Measurements from ENCODE around the gene AJUBA. TPM values are rescaled to one million over a fixed set of nuclear protein-coding genes. Genes with fewer than 3 reads are reported as not detected.

The AJUBA gene
- total and polyA plus RNA-seq, 10 donors: 0.63 to 11.0 (median 2.7) TPM

DNA sequence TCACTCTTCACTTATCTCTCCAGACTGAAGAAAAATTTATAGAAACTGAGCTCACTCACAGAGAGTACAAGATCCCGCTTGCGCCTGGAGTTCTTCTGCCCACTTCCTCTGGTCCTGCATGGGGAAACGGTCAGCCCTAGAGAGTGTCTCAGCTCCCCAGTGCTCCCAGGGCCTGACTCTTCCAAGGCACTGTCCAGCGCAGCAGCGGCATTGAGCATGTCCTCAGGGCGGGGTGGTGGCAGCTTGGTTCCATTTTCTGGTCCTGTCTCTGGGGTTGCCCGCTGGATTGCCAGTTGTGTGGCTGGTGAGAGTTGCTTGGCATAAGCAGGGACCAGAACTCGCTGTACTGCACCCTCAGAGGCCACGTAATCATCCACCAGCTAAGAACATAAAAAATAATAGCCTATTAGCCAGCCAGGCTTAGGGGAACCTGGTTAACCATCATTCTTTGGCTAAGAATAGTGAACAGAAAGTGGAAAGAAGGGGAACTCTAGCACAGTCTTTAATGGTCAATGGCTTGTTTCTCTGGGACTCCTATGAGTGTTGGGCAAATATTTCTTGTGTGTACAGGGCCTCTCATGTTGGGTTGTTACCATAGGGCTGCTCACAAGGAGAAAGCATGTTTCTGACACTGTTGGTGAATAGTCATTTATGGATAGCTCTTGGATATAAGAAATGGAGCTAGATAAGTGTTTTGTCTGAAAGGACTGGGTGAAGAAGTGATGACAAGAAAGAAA lies 13.7 kb upstream of the AJUBA start:
- no peaks in the 10 kb centered on the region for H3K9me3 ChIP-seq
- DNase-seq: no peak
- peaks cover 0 to 47% (median 0%) of the 10 kb centered on the region in 6 donors for H3K36me3 ChIP-seq
- TF ChIP-seq POLR2A (IDR thresholded peaks at IDR 0.05): no peak
- no peak for TF ChIP-seq POLR2AphosphoS5 (IDR thresholded peaks at IDR 0.05)
- TF ChIP-seq, protein P1, sequence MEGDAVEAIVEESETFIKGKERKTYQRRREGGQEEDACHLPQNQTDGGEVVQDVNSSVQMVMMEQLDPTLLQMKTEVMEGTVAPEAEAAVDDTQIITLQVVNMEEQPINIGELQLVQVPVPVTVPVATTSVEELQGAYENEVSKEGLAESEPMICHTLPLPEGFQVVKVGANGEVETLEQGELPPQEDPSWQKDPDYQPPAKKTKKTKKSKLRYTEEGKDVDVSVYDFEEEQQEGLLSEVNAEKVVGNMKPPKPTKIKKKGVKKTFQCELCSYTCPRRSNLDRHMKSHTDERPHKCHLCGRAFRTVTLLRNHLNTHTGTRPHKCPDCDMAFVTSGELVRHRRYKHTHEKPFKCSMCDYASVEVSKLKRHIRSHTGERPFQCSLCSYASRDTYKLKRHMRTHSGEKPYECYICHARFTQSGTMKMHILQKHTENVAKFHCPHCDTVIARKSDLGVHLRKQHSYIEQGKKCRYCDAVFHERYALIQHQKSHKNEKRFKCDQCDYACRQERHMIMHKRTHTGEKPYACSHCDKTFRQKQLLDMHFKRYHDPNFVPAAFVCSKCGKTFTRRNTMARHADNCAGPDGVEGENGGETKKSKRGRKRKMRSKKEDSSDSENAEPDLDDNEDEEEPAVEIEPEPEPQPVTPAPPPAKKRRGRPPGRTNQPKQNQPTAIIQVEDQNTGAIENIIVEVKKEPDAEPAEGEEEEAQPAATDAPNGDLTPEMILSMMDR (IDR thresholded peaks at IDR 0.05 in 8 of 11, conservative IDR thresholded peaks at IDR 0.05 in 3 of 11): no peak
- intact Hi-C loops (cut with DNase I; ENCODE audit: low total_unique reads): loop anchor here (5.0 kb wide), 1 partner anchor 46 kb away; the partner anchor contains the start of gene PSMB11
- no peak overlapping the region for H3K27ac ChIP-seq
- peaks cover 0 to 7% (median 2%) of the 10 kb centered on the region in 6 donors for H3K4me1 ChIP-seq
- no peaks in the 10 kb centered on the region for H3K27me3 ChIP-seq (replicated peaks in 1 of 7)
- WGBS, 5 donors: 83 to 99% (median 93%) methylated on average over 5 to 9 of the region's 9 CpGs
- H3K4me3 ChIP-seq: no peak overlapping the region

DNA sequence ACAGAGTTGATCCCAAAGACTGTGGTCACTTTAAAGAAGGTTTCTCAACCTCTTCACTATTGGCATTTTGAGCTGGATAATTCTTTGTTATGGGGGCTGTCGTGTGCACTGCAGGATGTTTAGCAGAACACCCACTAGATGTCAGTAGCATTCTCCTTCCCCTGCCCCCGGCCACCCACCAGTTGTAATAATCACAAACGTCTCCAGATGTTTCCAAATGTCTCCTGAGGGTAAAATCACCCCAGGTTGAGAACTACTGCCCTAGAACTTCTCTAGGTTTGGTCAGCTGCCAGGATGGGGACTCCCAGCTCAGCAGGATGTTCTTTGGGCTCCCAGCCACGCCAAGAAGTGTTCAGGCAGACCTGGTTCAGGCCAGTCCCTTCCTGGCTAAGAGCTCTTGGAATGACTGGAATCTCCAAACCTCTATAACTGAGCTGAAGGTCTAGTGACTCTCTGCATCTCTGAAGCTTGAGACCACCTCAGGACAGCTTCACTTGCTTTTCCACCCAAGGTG lies 12.5 kb upstream of the AJUBA start:
- intact Hi-C loops (cut with DNase I; ENCODE audit: low total_unique reads): loop anchor here (5.0 kb wide), 1 partner anchor 47 kb away; the partner anchor contains the start of gene PSMB11
- TF ChIP-seq, protein P1 (IDR thresholded peaks at IDR 0.05 in 8 of 11, conservative IDR thresholded peaks at IDR 0.05 in 3 of 11): peak in 9 of 11 experiments; percentile 13 to 62 (median 48)
- no peak for TF ChIP-seq POLR2A (IDR thresholded peaks at IDR 0.05)
- 7 to 20% (median 10%) methylated on average over 4 of the region's 4 CpGs for WGBS, 5 donors

DNA sequence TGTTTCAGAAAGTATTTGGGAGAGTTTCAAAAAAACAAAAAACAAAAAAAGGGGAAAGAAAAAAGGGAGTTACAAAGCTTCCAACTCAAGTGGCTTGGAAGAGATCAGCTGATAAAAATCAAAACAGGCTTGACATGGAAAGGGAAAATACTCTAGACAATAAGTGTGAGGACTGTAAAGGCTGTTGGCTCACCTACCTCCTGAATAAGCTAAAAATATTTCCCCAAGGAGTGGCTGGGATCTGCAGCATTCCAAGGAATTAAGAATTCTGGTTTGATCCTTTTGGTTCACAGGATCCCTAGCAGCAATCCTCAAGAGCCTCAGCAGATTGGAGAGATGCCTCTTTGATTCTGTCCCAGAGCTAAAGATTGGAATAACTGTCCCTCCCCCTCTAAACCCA lies 11.2 kb upstream of the AJUBA start:
- TF ChIP-seq, protein P1 (IDR thresholded peaks at IDR 0.05 in 8 of 11, conservative IDR thresholded peaks at IDR 0.05 in 3 of 11): no peak
- TF ChIP-seq POLR2A (IDR thresholded peaks at IDR 0.05) (no peak), POLR2AphosphoS5 (IDR thresholded peaks at IDR 0.05) (no peak)
- peaks cover 0 to 7% (median 2%) of the 10 kb centered on the region in 6 donors for H3K4me1 ChIP-seq

More for the DNA sequence above, 12.5 kb upstream of the AJUBA start:
- H3K4me3 ChIP-seq: no peak overlapping the region
- H3K4me1 ChIP-seq: peaks cover 0 to 7% (median 2%) of the 10 kb centered on the region in 6 donors
- no peaks in the 10 kb centered on the region for H3K27me3 ChIP-seq (replicated peaks in 1 of 7)
- H3K9me3 ChIP-seq: no peaks in the 10 kb centered on the region
- no peak overlapping the region for H3K27ac ChIP-seq
- H3K36me3 ChIP-seq: peaks cover 0 to 58% (median 0%) of the 10 kb centered on the region in 6 donors
- DNase-seq: no peak

DNA sequence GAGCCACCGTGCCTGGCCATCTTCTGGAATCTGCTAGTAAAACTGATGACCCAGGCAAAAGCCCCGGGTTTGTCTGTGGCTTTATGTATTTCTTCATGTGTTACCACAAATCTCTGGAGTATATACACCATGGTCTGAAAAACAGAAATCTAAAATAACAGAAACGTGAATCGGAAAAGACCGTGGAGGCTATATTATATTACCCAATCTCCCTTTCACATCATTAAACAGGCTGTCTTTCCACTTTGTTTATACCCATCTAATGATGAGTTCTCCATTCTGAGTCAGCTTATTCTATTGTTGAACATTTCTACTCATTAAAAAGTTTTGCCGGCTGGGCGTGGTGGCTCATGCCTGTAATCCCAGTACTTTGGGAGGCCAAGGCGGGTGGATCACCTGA lies 9.5 kb upstream of the AJUBA start:
- peaks cover 0 to 74% (median 5%) of the 10 kb centered on the region in 6 donors for H3K36me3 ChIP-seq
- 79 to 84% (median 81%) methylated on average over 8 of the region's 8 CpGs for WGBS, 5 donors
- peaks cover 0 to 7% (median 2%) of the 10 kb centered on the region in 6 donors for H3K4me1 ChIP-seq
- no peak overlapping the region for H3K27ac ChIP-seq
- no peak overlapping the region for H3K4me3 ChIP-seq
- intact Hi-C loops (cut with DNase I; ENCODE audit: low total_unique reads): no loop called here
- no peak for TF ChIP-seq POLR2A (IDR thresholded peaks at IDR 0.05)
- TF ChIP-seq POLR2AphosphoS5 (IDR thresholded peaks at IDR 0.05): no peak
- TF ChIP-seq, protein P1 (IDR thresholded peaks at IDR 0.05 in 8 of 11, conservative IDR thresholded peaks at IDR 0.05 in 3 of 11): no peak
- no peaks in the 10 kb centered on the region for H3K27me3 ChIP-seq (replicated peaks in 1 of 7)
- H3K9me3 ChIP-seq: no peaks in the 10 kb centered on the region
- no peak for DNase-seq

More for the DNA sequence above, 11.2 kb upstream of the AJUBA start:
- Histone ChIP-seq H3K4me3 (no peak overlapping the region), H3K27me3 (replicated peaks in 1 of 7) (no peaks in the 10 kb centered on the region), H3K36me3 (peaks cover 0 to 64% (median 1%) of the 10 kb centered on the region in 6 donors), H3K27ac (no peak overlapping the region), H3K9me3 (no peaks in the 10 kb centered on the region)
- no peak for DNase-seq
- intact Hi-C loops (cut with DNase I; ENCODE audit: low total_unique reads): no loop called here

All from spleen (tissue), 11 donors.